ENCODE measurements around the gene ANXA6. TPM values are rescaled to one million over a fixed set of nuclear protein-coding genes. Genes with fewer than 3 reads are reported as not detected.

The ANXA6 gene
- polyA plus RNA-seq, 3 donors, result 140 to 155 (median 143) TPM

GRCh38 chr5:151086192-151086869 is 71.2 kb downstream of the ANXA6 start:
- no peak for DNase-seq (ENCODE audit: low read depth in 3 of 3, low spot score in 2 of 3)

GRCh38 chr5:151085517-151086041 is 72.0 kb downstream of the ANXA6 start:
- DNase-seq (ENCODE audit: low read depth in 3 of 3, low spot score in 2 of 3), result no peak

- no peak for DNase-seq (ENCODE audit: low read depth in 3 of 3, low spot score in 2 of 3)
These were observed 73.2 kb downstream of the ANXA6 start for GRCh38 chr5:151084363-151084762.

GRCh38 chr5:151083081-151083676 is 74.4 kb downstream of the ANXA6 start:
- DNase-seq (ENCODE audit: low read depth in 3 of 3, low spot score in 2 of 3), result no peak

GRCh38 chr5:151082282-151082902 is 75.2 kb downstream of the ANXA6 start:
- no peak for DNase-seq (ENCODE audit: low read depth in 3 of 3, low spot score in 2 of 3)

GRCh38 chr5:151081431-151082281 is 75.9 kb downstream of the ANXA6 start:
- DNase-seq (ENCODE audit: low read depth in 3 of 3, low spot score in 2 of 3), result peak in 2 of 3 donors; percentile 65 to 75

DNA sequence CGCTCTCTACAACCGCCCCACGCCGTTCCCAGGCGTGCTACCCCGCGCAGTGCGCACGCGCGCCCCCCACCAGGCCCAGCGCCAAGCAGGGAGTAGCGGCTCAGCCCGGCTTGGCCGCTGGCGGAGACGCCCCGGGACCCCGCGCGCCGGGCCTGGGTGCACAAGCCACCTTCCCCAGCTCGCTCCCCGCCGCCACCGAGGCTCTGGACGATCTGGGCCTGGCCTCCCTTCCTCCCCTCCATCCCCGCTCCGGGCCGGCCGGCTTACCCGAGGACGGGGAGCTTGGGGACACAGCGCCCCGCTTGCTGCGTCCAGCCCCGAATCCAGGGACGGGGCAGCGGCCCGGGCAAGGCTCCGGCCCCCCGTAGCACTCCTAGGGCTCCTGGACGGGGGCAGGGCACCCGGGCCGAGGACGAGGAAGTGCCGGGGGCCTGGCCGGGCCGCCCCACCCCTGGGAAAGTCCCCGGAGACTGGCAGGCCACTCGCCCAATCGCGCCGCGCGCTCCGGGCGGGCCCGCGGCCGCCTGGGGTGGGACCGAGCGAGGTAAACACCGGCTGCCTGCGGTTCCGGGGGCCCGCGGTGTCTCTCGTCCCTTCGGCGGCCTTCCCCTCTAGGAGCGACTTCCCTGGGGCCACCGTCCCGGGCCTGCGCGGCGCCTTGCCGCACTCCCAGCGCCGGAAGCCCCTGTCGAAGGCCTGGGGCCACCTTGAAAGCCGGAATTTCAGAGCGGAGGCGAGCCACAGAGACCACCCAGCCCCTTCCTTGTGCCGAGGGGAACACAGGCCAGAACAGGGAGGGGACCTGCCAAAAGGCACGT is 76.8 kb downstream of the ANXA6 start, which contains the start of gene TNIP1:
TNIP1 (minus strand) TSS at position 422 of the 818 bp plus-strand sequence. CDS start 15,939 bp downstream, outside the sequence.
- DNase-seq (ENCODE audit: low read depth in 3 of 3, low spot score in 2 of 3), result peak; percentile 54 to 79 (median 72)

DNA sequence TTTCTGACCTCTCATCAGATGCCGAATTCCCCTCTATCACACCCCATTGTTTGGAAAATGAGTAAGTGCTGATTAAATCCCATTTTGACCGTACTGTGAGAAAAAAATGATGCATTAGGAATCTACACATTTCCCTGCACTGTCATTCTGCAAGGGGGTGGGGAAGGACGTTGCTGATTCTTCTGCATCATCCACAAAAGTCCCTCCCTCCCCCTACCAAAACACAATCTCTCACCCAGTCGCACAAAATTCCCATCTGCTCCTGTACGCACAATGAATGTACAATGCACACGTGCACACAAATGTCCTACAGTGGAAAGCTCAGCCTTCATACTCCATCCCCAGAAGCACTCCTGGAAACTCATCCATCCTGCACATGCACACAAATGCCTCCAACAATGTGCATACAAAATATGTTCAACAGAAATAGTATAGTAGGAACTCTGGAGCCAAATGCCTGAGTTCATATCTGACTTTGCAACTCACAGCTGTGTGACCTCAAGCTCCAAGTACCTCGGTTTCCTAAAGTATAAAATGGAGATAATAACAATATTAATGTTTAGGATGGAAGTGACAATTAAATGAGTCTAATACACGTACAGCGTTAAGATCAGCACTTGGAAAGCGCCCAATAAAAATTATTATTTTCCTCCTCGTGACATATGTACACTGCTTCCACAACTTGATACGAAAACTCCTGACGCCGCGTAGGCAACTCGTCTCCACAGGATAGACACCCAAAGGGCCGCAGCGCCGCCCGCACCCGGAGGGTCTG is 77.6 kb downstream of the ANXA6 start:
- DNase-seq (ENCODE audit: low read depth in 3 of 3, low spot score in 2 of 3), result no peak

- DNase-seq (ENCODE audit: low read depth in 3 of 3, low spot score in 2 of 3), result no peak
These were observed 78.9 kb downstream of the ANXA6 start for GRCh38 chr5:151078490-151079262.

GRCh38 chr5:151077967-151078366 is 79.6 kb downstream of the ANXA6 start:
- no peak for DNase-seq (ENCODE audit: low read depth in 3 of 3, low spot score in 2 of 3)

DNA sequence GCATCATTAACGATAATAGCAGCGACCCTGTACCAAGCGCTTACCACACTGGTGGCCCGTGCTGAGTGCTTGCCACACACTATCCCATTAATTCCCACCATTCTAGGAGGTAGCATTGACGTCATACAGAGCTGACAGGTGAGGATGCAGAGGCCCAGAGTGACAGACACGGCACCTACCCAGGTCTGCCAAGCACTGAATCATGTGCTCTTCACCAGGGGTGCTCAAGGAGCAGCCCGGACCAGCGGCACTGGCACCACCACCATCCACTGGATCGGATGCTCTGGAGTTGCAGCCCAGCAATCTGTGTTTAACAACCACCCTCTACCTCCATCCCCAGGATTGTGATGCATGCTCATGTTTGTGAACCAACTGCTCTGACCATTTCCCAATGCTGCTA is 80.2 kb downstream of the ANXA6 start:
- DNase-seq (ENCODE audit: low read depth in 3 of 3, low spot score in 2 of 3), result no peak

GRCh38 chr5:151076616-151077015 is 81.0 kb downstream of the ANXA6 start:
- no peak for DNase-seq (ENCODE audit: low read depth in 3 of 3, low spot score in 2 of 3)

DNA sequence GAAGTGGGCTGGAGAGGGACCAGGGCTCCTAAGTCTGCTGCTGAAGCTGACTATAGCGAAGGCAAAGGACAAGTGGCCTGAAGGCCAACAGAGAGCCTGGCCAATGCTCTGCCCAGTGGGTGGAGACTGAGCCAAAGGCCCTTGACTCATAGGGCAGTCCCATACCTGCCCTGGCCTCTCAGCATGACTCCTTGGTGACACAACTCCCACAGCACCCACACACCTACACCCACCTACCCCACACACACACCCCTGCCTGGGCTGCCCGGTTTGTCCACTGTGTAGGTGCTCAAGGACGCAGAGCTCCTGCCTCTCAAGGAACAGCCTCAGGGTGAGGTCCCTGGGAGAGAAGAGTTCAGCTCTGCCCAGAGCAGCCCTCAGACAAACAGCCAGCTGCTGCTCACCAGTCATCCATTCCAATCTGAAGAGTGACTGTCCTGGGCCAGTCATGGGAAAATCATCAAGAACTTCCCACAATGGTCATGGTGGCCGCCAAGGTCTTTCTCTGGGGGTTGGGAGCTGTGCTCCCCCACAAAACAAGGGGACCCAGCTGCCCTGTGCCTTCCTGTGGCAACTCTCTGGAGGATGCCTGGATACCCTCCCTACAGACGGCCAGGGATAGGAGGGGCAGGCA is 81.8 kb downstream of the ANXA6 start:
- DNase-seq (ENCODE audit: low read depth in 3 of 3, low spot score in 2 of 3), result no peak

GRCh38 chr5:151074557-151074956 is 83.0 kb downstream of the ANXA6 start:
- DNase-seq (ENCODE audit: low read depth in 3 of 3, low spot score in 2 of 3), result no peak

DNA sequence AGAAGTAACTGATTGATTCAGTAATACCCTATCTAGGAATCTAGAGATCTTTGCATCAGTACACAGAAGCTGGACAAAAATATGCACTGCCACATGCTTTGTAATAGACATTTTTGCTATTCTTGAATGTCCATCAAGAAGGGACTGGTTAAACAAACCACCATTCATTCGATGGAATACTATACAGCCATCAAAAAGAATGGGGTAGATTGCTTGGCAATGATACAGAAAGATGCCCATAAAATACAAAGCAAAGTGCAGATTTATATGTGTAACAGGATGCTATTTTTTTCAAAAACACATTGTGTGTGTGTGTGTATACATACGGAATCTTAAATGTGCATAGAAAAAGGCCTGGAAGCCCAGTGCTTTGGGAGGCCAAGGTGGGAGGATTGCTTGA is 84.3 kb downstream of the ANXA6 start:
- DNase-seq (ENCODE audit: low read depth in 3 of 3, low spot score in 2 of 3), result no peak

DNA sequence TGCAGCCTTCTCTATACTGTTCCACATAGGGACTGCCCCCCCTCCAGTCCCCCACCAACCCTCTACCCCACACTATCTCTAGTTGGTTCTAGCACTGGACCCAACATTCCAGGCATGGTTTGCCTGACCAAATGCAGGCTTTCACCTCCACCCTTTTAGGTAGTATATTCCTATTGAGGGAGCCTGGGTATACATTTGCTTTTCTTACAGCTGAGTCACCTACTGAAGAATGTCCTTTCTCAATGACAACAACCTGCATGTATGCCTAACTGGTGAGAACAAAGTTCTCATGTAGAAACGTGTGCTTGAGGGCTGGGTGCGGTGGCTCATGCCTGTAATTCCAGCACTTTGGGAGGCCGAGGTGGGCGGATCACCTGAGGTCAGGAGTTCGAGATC is 85.0 kb downstream of the ANXA6 start:
- no peak for DNase-seq (ENCODE audit: low read depth in 3 of 3, low spot score in 2 of 3)

- no peak for DNase-seq (ENCODE audit: low read depth in 3 of 3, low spot score in 2 of 3)
These were observed 85.5 kb downstream of the ANXA6 start for GRCh38 chr5:151071848-151072629.

Data from right renal cortex interstitium (tissue), 3 donors.